A549 treated with Hydrocortisone at 1 μM for 4 hours (cell line): ENCODE data around the gene SKAP2. TPM values are rescaled to one million over a fixed set of nuclear protein-coding genes. Genes with fewer than 3 reads are reported as not detected.

Source experiments
- total RNA-seq: library from RNA; stranded (reverse); fragments of 200-300 nt; extraction: Qiagen RNA extraction; gene quantifications from 5 replicates; pipeline ENCODE4 v1.2.3, GENCODE V29; 2022

The SKAP2 gene, protein sequence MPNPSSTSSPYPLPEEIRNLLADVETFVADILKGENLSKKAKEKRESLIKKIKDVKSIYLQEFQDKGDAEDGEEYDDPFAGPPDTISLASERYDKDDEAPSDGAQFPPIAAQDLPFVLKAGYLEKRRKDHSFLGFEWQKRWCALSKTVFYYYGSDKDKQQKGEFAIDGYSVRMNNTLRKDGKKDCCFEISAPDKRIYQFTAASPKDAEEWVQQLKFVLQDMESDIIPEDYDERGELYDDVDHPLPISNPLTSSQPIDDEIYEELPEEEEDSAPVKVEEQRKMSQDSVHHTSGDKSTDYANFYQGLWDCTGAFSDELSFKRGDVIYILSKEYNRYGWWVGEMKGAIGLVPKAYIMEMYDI
- 14.3 to 18.1 TPM (median 17.6 TPM) in 5 replicates for total RNA-seq

DNA sequence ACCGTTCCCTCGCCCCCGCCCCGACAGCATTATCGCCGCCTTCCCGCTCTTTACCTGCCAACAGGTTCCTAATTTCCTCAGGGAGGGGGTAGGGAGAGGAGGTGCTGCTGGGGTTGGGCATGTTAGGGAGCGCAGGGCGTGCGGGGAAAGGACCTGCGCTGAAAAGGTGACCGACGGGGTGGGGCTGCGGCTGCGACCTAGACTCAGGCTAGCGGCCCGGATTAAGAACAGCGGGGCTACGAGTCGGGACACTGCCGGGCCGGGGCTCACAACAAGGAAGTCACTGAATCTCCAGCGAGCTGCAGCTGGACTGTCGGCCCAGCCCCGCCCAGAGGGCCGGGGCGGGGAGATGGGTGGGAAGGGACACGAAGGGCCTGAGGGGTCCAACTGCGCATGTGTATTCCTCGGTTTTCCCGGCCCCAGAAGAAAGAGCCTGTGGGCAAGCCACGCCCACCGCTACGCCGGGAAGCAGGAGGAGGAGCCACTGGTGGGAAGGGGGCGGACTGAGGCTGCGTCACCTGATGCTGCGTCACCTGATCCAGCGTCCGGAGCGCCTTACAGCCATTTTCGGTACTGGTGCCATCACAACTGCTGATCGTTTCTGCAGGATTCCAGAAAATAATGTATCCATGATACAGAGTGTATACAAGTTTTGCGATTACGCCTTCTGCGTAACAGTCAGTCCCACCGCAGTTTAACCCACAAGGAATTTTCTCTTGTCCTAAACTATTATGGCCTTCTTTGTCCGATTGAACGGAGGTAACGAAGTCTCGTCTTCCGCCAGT is at the start of gene SKAP2:
Gene SKAP2 (minus strand): TSS at position 282 of the 785 bp plus-strand sequence. CDS start 161 bp downstream, at position 121.

Other genes starting within 250 kb of the SKAP2 start
- gene HOXA1, start 231.4 kb upstream of the SKAP2 start, total RNA-seq, result 2.4 to 3.6 TPM (median 3.3 TPM) in 5 replicates
- gene HOXA2, start 238.1 kb upstream of the SKAP2 start, total RNA-seq, result 0.53 to 0.81 TPM (median 0.69 TPM) in 5 replicates